HG03064 (cell line): ENCODE results near the gene VOPP1.

ENCODE experiments used
- ATAC-seq: cut with Tn5 transposase; IDR thresholded peaks from one replicate; pipeline ENCODE4 v1.9.1; 2021; ENCODE audit warnings: low read depth; ENCODE audit not compliant: unreplicated experiment

The VOPP1 gene

DNA sequence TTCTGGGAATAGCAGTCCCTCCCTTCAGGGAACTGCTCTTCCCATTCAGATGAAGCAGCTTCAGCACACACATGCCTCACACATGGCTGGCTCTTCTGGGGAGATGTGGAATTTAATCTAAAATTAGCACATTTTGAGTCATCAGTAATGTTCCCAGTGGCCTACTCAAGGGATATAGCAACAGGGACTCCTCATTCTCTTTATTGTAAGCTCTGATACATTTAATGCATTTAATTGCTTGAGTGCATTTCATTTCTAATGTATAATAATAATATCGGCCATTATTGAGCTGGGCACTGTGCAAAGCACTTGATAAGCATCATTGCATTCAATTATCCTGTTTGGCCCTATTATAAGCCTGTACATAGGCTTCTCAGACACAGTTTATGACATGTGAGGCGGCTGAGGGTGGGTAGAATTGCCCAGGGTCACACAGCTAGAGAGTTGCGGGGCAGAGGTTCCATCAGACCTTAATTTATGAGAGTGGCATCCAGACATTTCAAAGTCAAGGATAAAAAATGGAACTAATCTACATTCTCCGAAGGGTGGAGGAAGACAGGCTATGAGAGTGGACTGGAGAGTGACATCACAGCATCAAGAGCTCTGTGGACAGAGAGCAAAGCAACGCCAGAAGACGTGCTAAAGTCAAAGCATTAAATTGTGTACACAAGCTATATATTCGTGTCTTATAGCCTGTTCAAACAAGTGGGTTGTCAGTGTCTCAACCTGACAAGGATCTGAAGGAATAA, 130.4 kb downstream of the VOPP1 start:
- ATAC-seq, result no peak

DNA sequence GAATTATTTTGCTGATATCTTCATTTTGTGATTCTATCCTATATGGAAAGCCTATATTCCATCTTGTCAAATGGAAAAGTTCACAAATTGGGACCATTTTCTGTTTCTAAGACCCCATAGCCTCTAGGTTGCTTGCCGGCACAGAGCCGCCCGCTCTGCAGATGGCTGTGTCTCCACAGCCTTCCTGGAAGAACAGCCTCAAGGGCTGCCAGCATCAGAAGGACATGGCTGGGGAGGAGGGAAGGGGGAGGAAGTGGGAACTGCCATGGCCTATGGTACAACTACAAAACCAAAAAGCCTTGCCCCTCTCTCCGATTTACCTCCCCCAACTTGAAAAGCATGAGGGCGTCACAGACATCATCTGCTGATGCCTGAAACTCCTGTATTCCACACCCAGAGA, 131.3 kb downstream of the VOPP1 start:
- ATAC-seq, result no peak

DNA sequence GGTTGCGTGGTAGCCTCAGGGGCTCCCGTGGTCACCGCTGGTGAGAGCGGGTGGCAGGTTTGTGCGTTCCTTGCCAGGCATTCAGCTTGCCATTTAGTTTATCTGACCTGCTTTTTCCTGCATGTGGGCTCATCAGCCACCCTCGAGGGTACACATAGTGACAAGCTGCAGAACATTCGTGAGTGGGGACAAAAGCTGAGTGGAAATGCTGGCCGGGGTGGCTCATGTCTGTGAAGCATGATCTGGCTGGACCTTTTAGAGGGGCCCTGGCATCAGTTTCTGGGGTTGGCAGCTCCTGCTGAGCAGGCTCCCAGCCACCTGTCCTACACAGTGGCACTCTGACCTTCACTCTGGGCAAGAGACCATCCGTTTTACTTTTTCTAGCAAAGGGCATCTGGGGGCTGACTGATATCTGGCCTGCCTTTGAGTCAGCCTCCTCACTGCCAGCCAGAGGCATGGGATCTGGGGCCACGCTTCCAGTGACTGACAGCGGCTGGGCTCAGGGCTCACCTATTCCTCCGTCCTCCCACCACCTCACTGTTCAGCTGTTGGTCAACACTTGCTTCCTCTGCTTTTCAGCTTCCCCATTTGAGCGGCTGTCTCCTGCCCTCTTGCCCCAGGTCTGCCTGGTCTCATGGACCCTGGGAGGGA, 132.1 kb downstream of the VOPP1 start:
- no peak for ATAC-seq

DNA sequence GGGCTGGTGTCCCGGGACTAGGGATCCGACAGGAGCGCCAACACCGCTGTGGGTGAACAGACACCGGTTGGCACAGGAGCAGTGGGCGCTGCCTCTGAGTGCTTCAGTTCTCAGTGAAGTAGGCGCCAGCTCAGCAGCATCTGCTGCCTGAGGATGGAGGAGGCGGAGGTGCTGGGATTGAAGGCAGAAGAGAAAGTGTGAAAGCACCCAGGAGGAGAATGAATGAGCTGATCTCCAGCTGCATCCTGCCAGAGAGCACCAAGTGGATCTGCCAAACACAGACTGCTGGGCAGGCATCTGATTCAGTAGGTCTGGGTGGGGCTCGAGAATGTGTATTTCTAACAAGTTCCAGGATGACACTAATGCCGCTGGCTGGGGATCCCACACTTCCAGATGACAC, 132.7 kb downstream of the VOPP1 start:
- ATAC-seq, result no peak

DNA sequence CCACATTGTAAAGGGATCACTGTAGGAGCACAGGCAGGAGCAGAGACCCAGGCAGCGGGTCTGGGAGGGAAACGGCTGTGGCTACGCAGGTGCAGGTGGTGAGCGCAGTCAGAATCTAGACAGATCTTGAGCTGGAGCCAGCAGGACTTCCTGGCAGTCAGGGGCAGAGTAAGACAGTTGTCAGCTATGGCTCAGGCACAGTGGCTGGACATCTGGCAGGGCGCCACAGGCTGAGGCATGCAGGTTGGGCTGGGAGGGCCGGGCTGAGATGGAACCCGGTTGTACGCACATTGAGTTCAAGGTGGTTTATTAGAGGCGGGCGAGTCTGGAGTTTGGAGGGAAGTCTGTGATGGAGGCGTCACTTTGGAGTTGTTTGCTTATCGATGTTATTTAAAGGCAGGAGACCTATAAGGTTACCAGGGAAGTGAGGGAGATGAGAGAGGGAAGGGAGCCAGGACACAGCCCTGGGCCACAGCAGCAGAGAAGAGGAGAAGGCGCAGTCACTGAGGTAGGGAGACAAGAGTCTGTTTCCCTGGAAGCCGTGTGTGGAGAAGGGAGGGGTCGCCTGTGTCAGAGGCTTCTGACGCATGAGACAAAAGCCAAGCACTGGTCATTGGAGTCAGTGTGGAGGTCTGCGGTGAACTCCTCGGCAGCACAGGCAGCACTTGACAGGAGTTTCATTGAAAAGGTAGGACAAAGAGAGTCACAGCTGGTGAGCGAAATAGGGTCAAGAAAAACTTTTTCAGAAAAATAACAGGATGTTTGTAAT, 133.4 kb downstream of the VOPP1 start:
- ATAC-seq, result no peak

DNA sequence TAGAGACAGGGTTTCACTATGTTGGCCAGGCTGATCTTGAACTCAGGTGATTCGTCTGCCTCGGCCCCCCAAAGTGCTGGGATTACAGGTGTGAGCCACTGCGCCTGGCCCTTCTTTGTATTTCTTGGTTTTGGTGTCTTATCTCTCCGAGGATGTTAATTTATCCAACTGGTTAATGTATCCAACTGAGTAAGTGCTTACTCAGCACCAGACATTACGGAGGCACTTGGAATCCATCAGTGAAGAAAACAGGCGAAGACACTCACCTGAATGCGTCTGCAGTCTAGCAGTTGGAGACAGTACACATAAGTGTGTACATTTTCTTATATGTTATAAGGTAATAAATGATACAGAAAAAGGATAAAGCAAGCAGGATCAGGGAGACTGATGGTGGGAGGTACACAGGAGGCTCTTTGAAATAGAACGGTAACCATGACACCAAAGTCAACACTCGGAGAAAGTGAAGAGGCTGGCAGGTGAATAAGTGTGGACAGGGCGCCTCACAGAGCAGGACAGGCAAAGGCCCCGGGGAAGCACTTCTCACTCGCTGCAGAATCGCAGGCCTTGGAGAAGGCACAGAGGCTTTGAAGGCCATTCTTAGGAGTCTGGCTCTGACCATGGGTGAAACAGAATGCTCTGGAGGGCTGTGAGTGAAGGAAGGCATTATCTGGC, 134.1 kb downstream of the VOPP1 start:
- no peak for ATAC-seq

DNA sequence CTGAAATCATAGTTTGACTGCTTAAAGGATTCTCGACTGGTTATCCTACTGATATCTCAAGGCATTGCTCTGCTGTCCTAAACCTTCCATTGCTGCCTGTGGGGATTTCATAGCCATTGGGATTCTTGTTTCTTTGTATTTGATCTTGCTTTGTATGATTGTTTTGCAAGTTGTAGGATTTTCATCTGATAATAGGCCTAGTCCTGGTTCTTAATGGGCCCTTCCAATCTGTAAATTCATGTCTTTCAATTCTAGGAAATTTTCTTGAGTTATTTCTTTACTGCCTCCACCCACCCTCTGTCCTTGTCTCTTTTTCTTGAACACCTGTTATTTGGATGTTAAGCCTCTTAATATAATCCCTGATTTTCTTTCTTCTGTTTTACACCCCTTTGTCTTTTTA, 134.9 kb downstream of the VOPP1 start:
- ATAC-seq, result no peak

DNA sequence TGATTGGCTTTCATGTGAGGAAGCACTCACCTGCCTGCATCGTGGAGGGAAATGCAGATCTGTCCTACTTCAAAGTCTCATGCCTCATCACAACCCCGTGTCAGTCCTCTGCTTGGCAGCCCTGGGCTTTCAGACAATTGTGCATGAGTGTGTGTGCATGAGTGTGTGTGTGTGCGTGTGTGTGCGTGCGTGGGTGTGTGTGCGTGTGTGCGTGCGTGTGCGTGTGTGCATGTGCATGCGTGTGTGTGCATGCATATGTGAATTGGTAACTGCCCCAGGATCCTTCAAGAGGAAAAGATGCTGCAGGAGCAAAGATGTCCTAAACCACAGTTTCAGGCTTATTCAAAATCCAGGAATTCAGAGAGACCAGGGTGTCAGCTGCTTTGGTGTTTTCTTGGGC, 135.8 kb downstream of the VOPP1 start:
- no peak for ATAC-seq

DNA sequence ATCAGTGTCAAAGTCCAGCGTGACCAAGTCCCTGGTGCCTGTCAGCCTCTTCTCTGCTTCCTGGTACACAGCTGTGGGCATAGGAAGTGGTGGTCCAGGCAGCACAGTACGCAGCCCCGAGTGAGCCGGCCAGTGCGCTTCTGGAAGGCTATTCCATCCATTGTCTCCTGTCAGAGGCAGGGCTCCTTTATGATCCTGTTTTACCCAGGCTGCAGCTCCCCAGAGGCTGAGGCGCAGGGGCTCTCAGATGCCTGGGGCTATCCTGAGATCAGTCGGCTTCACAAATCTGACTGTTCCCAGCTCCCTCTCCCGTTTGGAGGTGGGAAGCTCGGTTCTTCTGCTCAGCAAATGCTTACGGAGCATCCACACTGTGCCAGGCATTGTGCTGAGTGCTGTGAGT, 136.8 kb downstream of the VOPP1 start:
- no peak for ATAC-seq

DNA sequence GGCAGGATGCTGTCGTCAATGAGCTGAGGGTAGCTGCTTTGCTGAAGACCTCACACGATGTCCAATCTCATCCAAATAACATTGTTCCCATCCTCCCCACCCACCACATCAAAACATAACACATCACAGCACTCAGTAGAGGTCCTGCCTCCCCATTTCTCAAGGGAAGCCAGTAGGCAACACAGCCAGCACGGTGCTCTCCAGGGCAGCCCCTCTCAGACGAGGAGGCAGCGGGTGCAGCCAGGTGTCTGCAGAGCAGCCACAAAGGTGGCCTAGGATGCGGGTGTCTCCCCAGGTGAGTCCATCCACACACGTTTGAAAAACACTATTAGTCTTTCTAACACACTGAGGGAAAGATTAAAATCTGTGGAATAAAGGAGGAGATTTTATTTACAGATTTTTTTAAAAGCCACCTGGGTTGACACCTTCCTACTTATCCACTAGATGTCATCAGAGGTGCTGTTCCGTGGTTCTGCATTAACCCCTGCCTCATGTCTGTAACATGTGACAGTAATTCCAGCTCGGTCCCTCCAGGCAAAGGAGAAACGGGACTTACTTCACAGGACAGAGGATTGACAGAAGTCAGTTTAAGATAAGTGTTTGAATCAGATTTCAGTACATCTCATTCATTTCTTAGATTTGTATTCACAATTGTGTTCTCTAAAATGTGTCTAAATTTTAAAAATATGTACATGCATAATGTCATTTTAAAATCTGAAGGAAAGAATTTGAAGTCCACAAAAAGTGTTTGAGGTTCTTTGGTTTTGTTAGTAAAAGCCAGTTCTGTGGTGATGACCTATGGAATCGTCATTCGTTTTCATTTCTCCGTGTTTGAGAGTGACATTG, 139.1 kb downstream of the VOPP1 start:
- ATAC-seq, result no peak

DNA sequence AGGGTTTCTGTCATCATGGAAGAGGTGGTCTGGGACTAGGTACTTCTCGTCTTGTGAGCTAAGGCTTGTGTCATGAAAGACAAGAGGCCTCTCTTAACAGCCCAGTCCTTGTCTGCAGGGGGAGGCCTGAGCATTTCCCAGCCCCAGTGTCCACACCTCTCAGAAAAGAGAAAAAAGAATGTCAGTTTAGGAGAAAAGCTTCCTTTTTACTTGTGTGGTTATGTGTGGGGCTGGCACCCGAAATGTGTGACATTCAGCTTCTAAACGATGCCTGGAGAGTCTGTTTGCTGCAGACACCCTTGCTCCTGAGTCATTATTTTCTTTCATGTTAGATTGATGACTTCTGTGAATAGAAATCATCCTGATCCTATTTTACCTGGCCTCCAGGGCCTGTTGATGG, 139.8 kb downstream of the VOPP1 start:
- ATAC-seq, result no peak

DNA sequence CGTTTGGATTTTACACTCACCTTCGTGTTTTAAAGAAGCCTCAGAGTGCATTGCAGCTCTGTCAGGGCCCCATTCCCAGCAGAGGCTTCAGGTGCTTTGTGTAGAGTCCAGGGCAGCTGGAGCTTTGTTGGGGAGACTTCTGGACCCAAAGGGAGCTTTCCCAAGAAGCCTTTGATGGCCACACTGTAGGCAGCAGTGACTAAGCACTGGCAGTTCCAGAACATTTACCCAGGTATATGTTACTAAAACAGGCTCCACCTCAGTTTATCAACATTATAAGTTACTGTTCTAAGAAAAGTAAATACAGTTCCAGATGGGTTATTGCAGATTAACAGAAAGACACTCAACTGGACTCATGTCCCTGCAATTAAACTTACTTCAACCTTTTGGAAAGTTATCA, 140.4 kb downstream of the VOPP1 start:
- ATAC-seq, result no peak

DNA sequence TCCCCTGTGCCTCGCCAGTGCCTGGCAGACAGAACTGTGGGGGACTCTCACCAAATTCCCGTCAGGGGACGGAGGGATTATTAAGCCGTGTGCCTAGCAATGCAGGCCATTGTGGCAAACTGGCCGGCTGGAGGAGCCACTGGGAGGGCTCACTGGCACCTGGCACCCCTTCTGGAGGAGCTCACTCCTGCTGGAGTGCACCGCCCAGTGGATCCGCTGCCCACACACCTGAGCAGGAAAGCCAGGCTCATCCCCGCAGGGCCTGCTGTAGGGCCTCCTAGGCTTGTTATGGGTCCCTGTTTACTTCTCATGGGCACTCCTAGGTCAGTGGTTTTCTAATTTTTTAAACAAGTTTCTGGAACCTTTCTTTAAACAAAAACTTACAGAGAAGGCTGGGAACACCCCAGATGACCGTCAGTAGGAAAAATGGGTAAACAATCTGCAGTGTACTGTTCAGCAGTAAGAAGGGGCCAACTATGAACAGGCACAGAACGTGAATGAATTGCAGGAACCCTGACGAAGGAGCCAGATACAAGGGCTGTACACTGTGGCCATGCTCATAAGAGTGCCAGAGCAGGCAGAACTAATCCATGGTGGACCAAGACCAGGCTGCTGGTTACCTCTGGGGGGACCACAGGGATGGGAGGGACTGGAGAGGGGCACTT, 142.3 kb downstream of the VOPP1 start:
- no peak for ATAC-seq

DNA sequence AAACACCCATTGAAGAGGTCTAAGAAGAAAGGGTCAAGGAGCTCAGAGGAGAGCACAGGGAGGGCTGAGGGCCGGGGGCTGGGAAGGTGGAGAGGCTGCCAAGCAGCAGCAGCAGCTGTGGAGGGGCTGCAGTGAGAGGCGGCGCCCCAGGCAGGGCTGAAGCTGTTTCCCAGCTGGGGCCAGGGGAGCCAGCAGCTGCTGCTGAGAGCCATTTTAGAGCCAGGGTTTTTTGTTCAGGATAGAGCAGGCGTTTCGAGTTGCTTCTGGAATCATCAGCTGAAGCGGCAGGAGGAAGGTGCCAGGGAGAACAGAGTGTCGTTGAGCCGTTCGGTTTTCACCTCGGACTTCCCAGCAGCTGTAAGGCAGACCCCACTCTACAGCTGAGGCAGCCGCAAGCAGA, 144.5 kb downstream of the VOPP1 start:
- no peak for ATAC-seq

DNA sequence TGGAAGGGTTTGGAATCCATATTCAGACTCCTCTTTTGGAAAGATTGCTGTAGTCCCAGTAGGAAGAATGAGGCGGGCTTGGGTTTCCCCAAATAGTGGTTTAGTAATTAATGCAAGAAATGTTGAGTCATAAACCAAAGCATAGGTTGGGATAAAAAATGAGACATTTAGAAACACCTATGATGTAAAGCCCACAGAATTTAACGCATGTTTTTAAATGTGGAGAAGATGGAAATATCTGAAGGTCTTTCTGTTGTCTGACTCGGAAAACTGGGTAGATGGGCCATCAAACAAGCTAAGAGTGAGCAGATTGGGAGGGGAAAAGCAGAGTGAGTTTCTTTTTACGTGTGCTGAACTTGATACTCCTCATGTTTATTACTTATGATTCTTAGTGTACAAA, 145.0 kb downstream of the VOPP1 start:
- no peak for ATAC-seq

DNA sequence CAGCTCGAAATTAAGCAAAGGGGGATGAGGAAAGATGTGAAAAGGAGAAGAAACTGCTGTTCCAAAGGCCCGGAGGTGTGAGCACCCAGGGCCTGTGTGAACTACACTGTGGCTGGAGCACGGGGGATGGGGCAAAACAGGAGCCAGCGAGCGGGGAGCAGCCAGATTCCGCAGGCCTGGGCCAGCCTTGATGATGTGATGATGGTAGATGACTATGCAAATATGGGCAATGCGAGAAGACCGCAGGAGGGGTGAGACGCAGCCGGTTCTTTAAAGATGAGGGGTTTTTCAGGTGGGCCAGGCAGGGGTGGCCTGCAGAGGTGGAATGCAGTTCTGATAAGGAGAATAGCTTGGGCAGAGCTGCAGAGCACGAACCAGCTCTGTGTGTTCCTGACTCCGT, 145.6 kb downstream of the VOPP1 start:
- ATAC-seq, result no peak

DNA sequence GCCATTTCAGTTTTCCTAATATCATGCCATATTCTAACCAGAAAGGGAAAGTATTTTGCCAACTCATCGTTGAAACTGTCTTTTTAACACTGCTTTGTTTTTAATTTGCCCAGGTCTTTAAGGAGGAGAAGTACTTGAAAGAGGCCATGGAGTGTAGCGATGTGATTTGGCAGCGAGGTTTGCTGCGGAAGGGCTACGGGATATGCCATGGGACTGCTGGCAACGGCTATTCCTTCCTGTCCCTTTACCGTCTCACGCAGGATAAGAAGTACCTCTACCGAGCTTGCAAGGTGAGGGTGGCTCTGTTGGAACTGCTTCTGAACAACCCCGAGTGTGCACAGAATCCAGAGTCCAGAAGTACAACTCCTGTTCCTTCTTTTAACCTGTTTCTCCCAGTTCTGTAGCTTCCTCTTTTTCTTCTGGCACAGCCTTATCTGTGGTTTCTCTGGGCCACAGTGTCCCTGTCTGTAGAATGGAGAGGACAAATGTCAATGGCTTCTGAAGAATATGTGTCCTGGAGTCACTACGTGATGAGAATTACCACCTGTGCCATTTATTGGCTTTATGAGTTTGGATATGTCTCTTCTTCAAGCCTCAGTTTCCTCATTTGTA, 147.1 kb downstream of the VOPP1 start:
- ATAC-seq, result no peak

DNA sequence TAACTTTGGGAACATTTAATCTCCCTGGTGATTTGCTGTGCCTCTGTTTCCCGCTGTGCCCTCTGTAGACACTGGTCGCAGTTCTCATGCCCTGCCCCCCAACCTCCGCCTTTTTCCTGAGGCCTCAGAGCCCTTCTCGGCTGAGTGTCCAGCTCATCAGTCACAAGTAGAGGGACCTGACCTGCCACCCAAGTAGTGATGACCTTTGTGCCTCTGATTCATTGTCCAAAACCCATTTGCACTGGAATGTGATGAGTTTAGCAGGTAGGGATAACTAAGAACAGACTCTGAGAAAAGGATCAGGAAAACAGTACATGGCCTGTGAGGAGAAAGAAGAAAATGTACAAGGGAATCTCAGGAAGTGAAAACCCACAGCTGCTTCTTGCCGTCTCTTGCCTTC, 148.4 kb downstream of the VOPP1 start:
- no peak for ATAC-seq

DNA sequence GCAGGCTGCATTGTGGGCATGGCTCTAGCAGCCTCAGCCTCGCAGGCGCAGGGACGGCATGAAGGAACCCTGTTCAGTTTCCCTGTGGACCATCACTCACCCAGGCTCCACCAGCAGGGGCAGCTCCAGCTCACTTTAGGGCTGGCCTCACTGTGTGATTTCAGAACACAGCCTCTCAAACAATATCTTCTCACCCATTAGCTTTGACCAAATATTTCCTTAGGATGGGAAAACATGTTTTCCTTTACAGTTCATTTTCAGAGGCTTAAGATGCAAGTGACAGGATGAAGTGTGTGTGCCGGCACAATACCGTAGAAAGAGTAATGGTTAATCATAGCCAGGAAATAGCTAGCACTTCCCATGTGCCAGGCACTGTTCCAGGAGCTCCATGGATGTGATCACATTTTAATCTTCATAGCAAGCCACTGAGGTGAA, 149.0 kb downstream of the VOPP1 start:
- ATAC-seq, result no peak
